Fibroblast of the aortic adventitia (primary cell): ENCODE measurements around the gene SLC2A6. TPM values are rescaled to one million over a fixed set of nuclear protein-coding genes. Genes with fewer than 3 reads are reported as not detected.

Experiments
- DNase-seq: peaks from one replicate; pipeline ENCODE4 v3.0.0-alpha.2; 2010; ENCODE audit warnings: low read depth
- H3K4me3 ChIP-seq: 2 replicates; pipeline ENCODE4 v1.5.1; 2011; ENCODE audit warnings: low read depth, mild to moderate bottlenecking, control low read depth, low read length, moderate library complexity
- CTCF ChIP-seq: IDR thresholded peaks from 2 replicates; pipeline ENCODE4 v1.5.1; 2011; ENCODE audit warnings: mild to moderate bottlenecking, low read length, control low read depth, inconsistent platforms; ENCODE audit not compliant: insufficient read depth
- total RNA-seq: library from RNA; depleted of rRNA; stranded (reverse); fragments of >200 nt; gene quantifications from 2 replicates; pipeline ENCODE4 v1.2.3, GENCODE V29; 2012; ENCODE audit warnings: low replicate concordance

The SLC2A6 gene
- total RNA-seq, 1 donor = 7.3 TPM

GRCh38 chr9:133524146-133524545 is 45.2 kb upstream of the SLC2A6 start:
- no peak for DNase-seq
- H3K4me3 ChIP-seq = no peak overlapping the region
- no peak for TF ChIP-seq CTCF

- DNase-seq = no peak
- H3K4me3 ChIP-seq = no peak overlapping the region
- no peak for TF ChIP-seq CTCF
Observed at GRCh38 chr9:133523106-133523505, 44.2 kb upstream of the SLC2A6 start.

- DNase-seq = no peak
Observed at GRCh38 chr9:133522073-133522910, 43.4 kb upstream of the SLC2A6 start.

GRCh38 chr9:133521122-133522072 is 42.5 kb upstream of the SLC2A6 start:
- no peak for TF ChIP-seq CTCF

More at GRCh38 chr9:133522073-133522910, 43.4 kb upstream of the SLC2A6 start:
- TF ChIP-seq CTCF = no peak
- H3K4me3 ChIP-seq = no peak overlapping the region

GRCh38 chr9:133520121-133520835 is 41.4 kb upstream of the SLC2A6 start:
- H3K4me3 ChIP-seq = no peak overlapping the region
- no peak for DNase-seq
- TF ChIP-seq CTCF = no peak

More at GRCh38 chr9:133521122-133522072, 42.5 kb upstream of the SLC2A6 start:
- no peak for DNase-seq
- H3K4me3 ChIP-seq = no peak overlapping the region

GRCh38 chr9:133519693-133520092 is 40.8 kb upstream of the SLC2A6 start:
- TF ChIP-seq CTCF = no peak
- no peak overlapping the region for H3K4me3 ChIP-seq
- DNase-seq = no peak
